GM23338 (cell line): ENCODE measurements around the gene PGAP1. TPM values are rescaled to one million over a fixed set of nuclear protein-coding genes. Genes with fewer than 3 reads are reported as not detected.

Source experiments
- EZH2 ChIP-seq: fragments of 200-600 bp; sonication (generic); IDR thresholded peaks from one replicate; pipeline ENCODE4 v1.8.0; 2017; ENCODE audit warnings: antibody characterized with exemption, mild to moderate bottlenecking, low read depth; ENCODE audit not compliant: unreplicated experiment
- ZNF114 ChIP-seq: fragments of 250-450 bp; sonication (Bioruptor Pico); IDR thresholded peaks from 2 replicates; pipeline ENCODE4 v1.5.0; 2020; ENCODE audit warnings: mild to moderate bottlenecking, moderate library complexity
- polyA plus RNA-seq: library from polyadenylated mRNA; unstranded; fragments of >200 nt; fragmentation: Nextera tagmentation; extraction: Ambion mirVana; gene quantifications from 2 replicates; pipeline ENCODE4 v1.2.1, GENCODE V29; 2016
- total RNA-seq: library from RNA; depleted of rRNA; stranded (reverse); fragments of >200 nt; shearing (Covaris generic); gene quantifications from 2 replicates; pipeline ENCODE4 v1.2.3, GENCODE V29; 2014
- TF ChIP-seq, protein P1 (sequence below): fragments of 250-450 bp; sonication (Bioruptor Pico); IDR thresholded peaks from 2 replicates; pipeline ENCODE4 v1.5.0; 2020; ENCODE audit warnings: mild to moderate bottlenecking, moderate library complexity
- TF ChIP-seq, protein P2 (sequence below): IDR thresholded peaks from one replicate; pipeline ENCODE4 v1.6.1; 2018; ENCODE audit warnings: antibody characterized with exemption; ENCODE audit not compliant: unreplicated experiment
- TF ChIP-seq, protein P3 (sequence below), 2 experiments: fragments of 200-600 bp in 1 of 2; sonication (generic) in 1 of 2; conservative IDR thresholded peaks; 2 replicates each; pipeline versions ENCODE4 v1.5.1 to v1.6.1; 2016 to 2017; ENCODE audit warnings: antibody characterized with exemption in 2 of 2, low read depth in 2 of 2, mild to moderate bottlenecking in 2 of 2, moderate library complexity in 1 of 2

PGAP1 gene
- total and polyA plus RNA-seq, 2 experiments from 2014 or later, result 9.8 to 26.5 TPM

DNA sequence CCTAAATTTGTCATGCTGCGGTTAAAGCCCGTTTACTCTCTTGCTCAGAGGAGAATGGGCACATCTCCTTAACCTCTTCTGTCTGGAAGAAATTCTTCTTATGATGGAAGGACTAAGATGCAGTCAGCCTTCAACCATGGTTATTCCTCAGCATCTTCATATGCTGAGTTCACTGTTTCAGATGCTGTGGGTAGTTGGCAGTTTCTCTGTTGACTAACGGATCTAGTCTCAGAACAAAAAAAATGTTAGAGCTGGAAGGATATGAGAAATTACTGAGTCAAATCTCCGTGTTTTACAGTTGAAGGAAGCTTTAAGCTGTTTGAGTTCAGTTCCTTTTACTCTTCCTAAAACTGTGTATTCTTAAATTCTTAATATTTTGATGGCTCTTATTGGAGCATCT is 43.6 kb upstream of the PGAP1 start (continued):
- TF ChIP-seq, protein P1, sequence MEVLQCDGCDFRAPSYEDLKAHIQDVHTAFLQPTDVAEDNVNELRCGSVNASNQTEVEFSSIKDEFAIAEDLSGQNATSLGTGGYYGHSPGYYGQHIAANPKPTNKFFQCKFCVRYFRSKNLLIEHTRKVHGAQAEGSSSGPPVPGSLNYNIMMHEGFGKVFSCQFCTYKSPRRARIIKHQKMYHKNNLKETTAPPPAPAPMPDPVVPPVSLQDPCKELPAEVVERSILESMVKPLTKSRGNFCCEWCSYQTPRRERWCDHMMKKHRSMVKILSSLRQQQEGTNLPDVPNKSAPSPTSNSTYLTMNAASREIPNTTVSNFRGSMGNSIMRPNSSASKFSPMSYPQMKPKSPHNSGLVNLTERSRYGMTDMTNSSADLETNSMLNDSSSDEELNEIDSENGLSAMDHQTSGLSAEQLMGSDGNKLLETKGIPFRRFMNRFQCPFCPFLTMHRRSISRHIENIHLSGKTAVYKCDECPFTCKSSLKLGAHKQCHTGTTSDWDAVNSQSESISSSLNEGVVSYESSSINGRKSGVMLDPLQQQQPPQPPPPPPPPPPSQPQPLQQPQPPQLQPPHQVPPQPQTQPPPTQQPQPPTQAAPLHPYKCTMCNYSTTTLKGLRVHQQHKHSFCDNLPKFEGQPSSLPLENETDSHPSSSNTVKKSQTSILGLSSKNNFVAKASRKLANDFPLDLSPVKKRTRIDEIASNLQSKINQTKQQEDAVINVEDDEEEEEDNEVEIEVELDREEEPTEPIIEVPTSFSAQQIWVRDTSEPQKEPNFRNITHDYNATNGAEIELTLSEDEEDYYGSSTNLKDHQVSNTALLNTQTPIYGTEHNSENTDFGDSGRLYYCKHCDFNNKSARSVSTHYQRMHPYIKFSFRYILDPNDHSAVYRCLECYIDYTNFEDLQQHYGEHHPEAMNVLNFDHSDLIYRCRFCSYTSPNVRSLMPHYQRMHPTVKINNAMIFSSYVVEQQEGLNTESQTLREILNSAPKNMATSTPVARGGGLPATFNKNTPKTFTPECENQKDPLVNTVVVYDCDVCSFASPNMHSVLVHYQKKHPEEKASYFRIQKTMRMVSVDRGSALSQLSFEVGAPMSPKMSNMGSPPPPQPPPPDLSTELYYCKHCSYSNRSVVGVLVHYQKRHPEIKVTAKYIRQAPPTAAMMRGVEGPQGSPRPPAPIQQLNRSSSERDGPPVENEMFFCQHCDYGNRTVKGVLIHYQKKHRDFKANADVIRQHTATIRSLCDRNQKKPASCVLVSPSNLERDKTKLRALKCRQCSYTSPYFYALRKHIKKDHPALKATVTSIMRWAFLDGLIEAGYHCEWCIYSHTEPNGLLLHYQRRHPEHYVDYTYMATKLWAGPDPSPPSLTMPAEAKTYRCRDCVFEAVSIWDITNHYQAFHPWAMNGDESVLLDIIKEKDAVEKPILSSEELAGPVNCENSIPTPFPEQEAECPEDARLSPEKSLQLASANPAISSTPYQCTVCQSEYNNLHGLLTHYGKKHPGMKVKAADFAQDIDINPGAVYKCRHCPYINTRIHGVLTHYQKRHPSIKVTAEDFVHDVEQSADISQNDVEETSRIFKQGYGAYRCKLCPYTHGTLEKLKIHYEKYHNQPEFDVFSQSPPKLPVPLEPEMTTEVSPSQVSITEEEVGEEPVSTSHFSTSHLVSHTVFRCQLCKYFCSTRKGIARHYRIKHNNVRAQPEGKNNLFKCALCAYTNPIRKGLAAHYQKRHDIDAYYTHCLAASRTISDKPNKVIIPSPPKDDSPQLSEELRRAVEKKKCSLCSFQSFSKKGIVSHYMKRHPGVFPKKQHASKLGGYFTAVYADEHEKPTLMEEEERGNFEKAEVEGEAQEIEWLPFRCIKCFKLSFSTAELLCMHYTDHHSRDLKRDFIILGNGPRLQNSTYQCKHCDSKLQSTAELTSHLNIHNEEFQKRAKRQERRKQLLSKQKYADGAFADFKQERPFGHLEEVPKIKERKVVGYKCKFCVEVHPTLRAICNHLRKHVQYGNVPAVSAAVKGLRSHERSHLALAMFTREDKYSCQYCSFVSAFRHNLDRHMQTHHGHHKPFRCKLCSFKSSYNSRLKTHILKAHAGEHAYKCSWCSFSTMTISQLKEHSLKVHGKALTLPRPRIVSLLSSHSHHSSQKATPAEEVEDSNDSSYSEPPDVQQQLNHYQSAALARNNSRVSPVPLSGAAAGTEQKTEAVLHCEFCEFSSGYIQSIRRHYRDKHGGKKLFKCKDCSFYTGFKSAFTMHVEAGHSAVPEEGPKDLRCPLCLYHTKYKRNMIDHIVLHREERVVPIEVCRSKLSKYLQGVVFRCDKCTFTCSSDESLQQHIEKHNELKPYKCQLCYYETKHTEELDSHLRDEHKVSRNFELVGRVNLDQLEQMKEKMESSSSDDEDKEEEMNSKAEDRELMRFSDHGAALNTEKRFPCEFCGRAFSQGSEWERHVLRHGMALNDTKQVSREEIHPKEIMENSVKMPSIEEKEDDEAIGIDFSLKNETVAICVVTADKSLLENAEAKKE (CRISPR knock-in tag), result no peak
- no peak for TF ChIP-seq ZNF114 (CRISPR knock-in tag)
- TF ChIP-seq, protein P2, sequence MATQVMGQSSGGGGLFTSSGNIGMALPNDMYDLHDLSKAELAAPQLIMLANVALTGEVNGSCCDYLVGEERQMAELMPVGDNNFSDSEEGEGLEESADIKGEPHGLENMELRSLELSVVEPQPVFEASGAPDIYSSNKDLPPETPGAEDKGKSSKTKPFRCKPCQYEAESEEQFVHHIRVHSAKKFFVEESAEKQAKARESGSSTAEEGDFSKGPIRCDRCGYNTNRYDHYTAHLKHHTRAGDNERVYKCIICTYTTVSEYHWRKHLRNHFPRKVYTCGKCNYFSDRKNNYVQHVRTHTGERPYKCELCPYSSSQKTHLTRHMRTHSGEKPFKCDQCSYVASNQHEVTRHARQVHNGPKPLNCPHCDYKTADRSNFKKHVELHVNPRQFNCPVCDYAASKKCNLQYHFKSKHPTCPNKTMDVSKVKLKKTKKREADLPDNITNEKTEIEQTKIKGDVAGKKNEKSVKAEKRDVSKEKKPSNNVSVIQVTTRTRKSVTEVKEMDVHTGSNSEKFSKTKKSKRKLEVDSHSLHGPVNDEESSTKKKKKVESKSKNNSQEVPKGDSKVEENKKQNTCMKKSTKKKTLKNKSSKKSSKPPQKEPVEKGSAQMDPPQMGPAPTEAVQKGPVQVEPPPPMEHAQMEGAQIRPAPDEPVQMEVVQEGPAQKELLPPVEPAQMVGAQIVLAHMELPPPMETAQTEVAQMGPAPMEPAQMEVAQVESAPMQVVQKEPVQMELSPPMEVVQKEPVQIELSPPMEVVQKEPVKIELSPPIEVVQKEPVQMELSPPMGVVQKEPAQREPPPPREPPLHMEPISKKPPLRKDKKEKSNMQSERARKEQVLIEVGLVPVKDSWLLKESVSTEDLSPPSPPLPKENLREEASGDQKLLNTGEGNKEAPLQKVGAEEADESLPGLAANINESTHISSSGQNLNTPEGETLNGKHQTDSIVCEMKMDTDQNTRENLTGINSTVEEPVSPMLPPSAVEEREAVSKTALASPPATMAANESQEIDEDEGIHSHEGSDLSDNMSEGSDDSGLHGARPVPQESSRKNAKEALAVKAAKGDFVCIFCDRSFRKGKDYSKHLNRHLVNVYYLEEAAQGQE, result no peak
- TF ChIP-seq EZH2, result no peak
- TF ChIP-seq, protein P3, sequence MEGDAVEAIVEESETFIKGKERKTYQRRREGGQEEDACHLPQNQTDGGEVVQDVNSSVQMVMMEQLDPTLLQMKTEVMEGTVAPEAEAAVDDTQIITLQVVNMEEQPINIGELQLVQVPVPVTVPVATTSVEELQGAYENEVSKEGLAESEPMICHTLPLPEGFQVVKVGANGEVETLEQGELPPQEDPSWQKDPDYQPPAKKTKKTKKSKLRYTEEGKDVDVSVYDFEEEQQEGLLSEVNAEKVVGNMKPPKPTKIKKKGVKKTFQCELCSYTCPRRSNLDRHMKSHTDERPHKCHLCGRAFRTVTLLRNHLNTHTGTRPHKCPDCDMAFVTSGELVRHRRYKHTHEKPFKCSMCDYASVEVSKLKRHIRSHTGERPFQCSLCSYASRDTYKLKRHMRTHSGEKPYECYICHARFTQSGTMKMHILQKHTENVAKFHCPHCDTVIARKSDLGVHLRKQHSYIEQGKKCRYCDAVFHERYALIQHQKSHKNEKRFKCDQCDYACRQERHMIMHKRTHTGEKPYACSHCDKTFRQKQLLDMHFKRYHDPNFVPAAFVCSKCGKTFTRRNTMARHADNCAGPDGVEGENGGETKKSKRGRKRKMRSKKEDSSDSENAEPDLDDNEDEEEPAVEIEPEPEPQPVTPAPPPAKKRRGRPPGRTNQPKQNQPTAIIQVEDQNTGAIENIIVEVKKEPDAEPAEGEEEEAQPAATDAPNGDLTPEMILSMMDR (conservative IDR thresholded peaks at IDR 0.05; ENCODE audit: low read depth in 2 of 2), result no peak
